Nephron (organoid): ENCODE data around the gene OR1I1.

ENCODE experiments used
- H3K27ac Mint-ChIP-seq, 3 experiments: 2 replicates each; pipeline ENCODE4 v1.8.0; 2020; ENCODE audit warnings: mixed read lengths in 3 of 3, mild to moderate bottlenecking in 2 of 3, moderate library complexity in 1 of 3
- H3K27me3 Mint-ChIP-seq: 2 replicates; pipeline ENCODE4 v1.8.0; 2021; ENCODE audit warnings: low read depth, mild to moderate bottlenecking, moderate library complexity, mixed read lengths
- H3K36me3 Mint-ChIP-seq: 2 replicates; pipeline ENCODE4 v1.8.0; 2020; ENCODE audit warnings: low read depth, mixed read lengths
- H3K4me1 Mint-ChIP-seq: 2 replicates; pipeline ENCODE4 v1.8.0; 2020; ENCODE audit warnings: mixed read lengths
- H3K4me3 Mint-ChIP-seq, 3 experiments: 2 replicates each; pipeline ENCODE4 v1.8.0; 2020; ENCODE audit warnings: mild to moderate bottlenecking in 3 of 3, mixed read lengths in 3 of 3, moderate library complexity in 2 of 3
- H3K9me3 Mint-ChIP-seq: 2 replicates; pipeline ENCODE4 v1.8.0; 2020; ENCODE audit warnings: mixed read lengths
- CTCF ChIP-seq, 3 experiments: fragments of 200-600 bp; sonication (generic); IDR thresholded peaks; one replicate each; pipeline ENCODE4 v1.5.0; 2021; ENCODE audit warnings: antibody characterized with exemption in 3 of 3; ENCODE audit not compliant: unreplicated experiment in 3 of 3

OR1I1 gene

GRCh38 chr19:15104003-15104402, 22.0 kb downstream of the OR1I1 start:
- no peak overlapping the region for H3K27ac Mint-ChIP-seq
- H3K4me1 Mint-ChIP-seq: peaks cover 10% of the 10 kb centered on the region
- peak overlapping the region; percentile 62 to 77 (median 73) for H3K4me3 Mint-ChIP-seq
- peaks cover 26% of the 10 kb centered on the region for H3K9me3 Mint-ChIP-seq
- no peak for TF ChIP-seq CTCF (IDR thresholded peaks at IDR 0.05; ENCODE audit: unreplicated experiment in 3 of 3)
- peaks cover 10% of the 10 kb centered on the region for H3K27me3 Mint-ChIP-seq
- peaks cover 8% of the 10 kb centered on the region for H3K36me3 Mint-ChIP-seq

GRCh38 chr19:15104411-15104810, 22.4 kb downstream of the OR1I1 start:
- TF ChIP-seq CTCF (IDR thresholded peaks at IDR 0.05; ENCODE audit: unreplicated experiment in 3 of 3): no peak
- peaks cover 10% of the 10 kb centered on the region for H3K27me3 Mint-ChIP-seq
- peaks cover 10% of the 10 kb centered on the region for H3K4me1 Mint-ChIP-seq
- H3K4me3 Mint-ChIP-seq: peak overlapping the region; percentile 62 to 77 (median 73)
- peaks cover 8% of the 10 kb centered on the region for H3K36me3 Mint-ChIP-seq
- H3K9me3 Mint-ChIP-seq: peaks cover 26% of the 10 kb centered on the region
- H3K27ac Mint-ChIP-seq: no peak overlapping the region

- H3K27me3 Mint-ChIP-seq: peaks cover 9% of the 10 kb centered on the region
- peaks cover 8% of the 10 kb centered on the region for H3K36me3 Mint-ChIP-seq
- peaks cover 26% of the 10 kb centered on the region for H3K9me3 Mint-ChIP-seq
- peak overlapping the region; percentile 47 to 77 (median 73) for H3K4me3 Mint-ChIP-seq
- TF ChIP-seq CTCF (IDR thresholded peaks at IDR 0.05; ENCODE audit: unreplicated experiment in 3 of 3): no peak
- peaks cover 10% of the 10 kb centered on the region for H3K4me1 Mint-ChIP-seq
- H3K27ac Mint-ChIP-seq: no peak overlapping the region
Observed at GRCh38 chr19:15105044-15105443, 23.0 kb downstream of the OR1I1 start.

- Mint-ChIP-seq H3K9me3 (peaks cover 18% of the 10 kb centered on the region), H3K36me3 (peaks cover 23% of the 10 kb centered on the region), H3K4me1 (peaks cover 10% of the 10 kb centered on the region), H3K27ac (peak within 1 kb of the TSS; percentile 79 to 90 (median 85)), H3K4me3 (peak within 1 kb of the TSS; percentile 84 to 94 (median 87)), H3K27me3 (peaks cover 6% of the 10 kb centered on the region)
- no peak for TF ChIP-seq CTCF (IDR thresholded peaks at IDR 0.05; ENCODE audit: unreplicated experiment in 3 of 3)
Observed at GRCh38 chr19:15107061-15108010, 25.3 kb downstream of the OR1I1 start, which contains the start of gene SYDE1. Gene SYDE1 (plus strand): TSS chr19:15107401. CDS start chr19:15107434, 33 bp downstream.

- Mint-ChIP-seq H3K9me3 (peaks cover 18% of the 10 kb centered on the region), H3K27me3 (peaks cover 3% of the 10 kb centered on the region)
Observed at GRCh38 chr19:15108145-15108844, 26.3 kb downstream of the OR1I1 start.

More at GRCh38 chr19:15108145-15108844, 26.3 kb downstream of the OR1I1 start:
- peak overlapping the region; percentile 84 to 91 (median 87) for H3K4me3 Mint-ChIP-seq
- H3K36me3 Mint-ChIP-seq: peaks cover 30% of the 10 kb centered on the region
- H3K4me1 Mint-ChIP-seq: peaks cover 10% of the 10 kb centered on the region
- TF ChIP-seq CTCF (IDR thresholded peaks at IDR 0.05; ENCODE audit: unreplicated experiment in 3 of 3): no peak
- peak overlapping the region; percentile 73 to 85 (median 79) for H3K27ac Mint-ChIP-seq
